HFFc6 (cell line): Measurements from ENCODE around the gene DUSP14. TPM values are rescaled to one million over a fixed set of nuclear protein-coding genes. Genes with fewer than 3 reads are reported as not detected.

ENCODE experiments used
- DNase-seq: peaks from one replicate; pipeline ENCODE4 v3.0.0-alpha.2; 2018
- H3K27ac Mint-ChIP-seq: 2 replicates; pipeline ENCODE4 v1.8.0; 2020; ENCODE audit warnings: mild to moderate bottlenecking, mixed read lengths
- H3K27me3 Mint-ChIP-seq: 2 replicates; pipeline ENCODE4 v1.8.0; 2021; ENCODE audit warnings: mild to moderate bottlenecking, moderate library complexity, mixed read lengths; ENCODE audit not compliant: insufficient read depth
- H3K36me3 Mint-ChIP-seq: 2 replicates; pipeline ENCODE4 v1.8.0; 2021; ENCODE audit warnings: low read depth, mixed read lengths
- H3K4me1 Mint-ChIP-seq: 2 replicates; pipeline ENCODE4 v1.8.0; 2020; ENCODE audit warnings: low read depth, mixed read lengths
- H3K4me3 Mint-ChIP-seq: 2 replicates; pipeline ENCODE4 v1.8.0; 2020; ENCODE audit warnings: mild to moderate bottlenecking, moderate library complexity, mixed read lengths
- H3K9me3 Mint-ChIP-seq: 2 replicates; pipeline ENCODE4 v1.8.0; 2020; ENCODE audit warnings: mild to moderate bottlenecking, mixed read lengths
- total RNA-seq, 6 experiments: library from RNA; stranded (reverse); fragmentation: NEBNext Ultra II Directional; extraction: Animal tissue kit (Norgen Biotek cat#: 25700); gene quantifications; 2 replicates in 1 of 6; 3 replicates in 5 of 6; pipeline ENCODE4 v1.2.3, GENCODE V29; 2021
- TF ChIP-seq, protein P1 (sequence below): fragments of 200-600 bp; sonication (generic); IDR thresholded peaks from 2 replicates; pipeline ENCODE4 v1.5.0; 2021; ENCODE audit warnings: antibody characterized with exemption, mild to moderate bottlenecking

DUSP14 gene
- total RNA-seq, 6 experiments from 2014 or later = 80.7 to 114 (median 97.4) TPM

- no peak overlapping the region for H3K4me3 Mint-ChIP-seq
- peak; percentile 16 for DNase-seq
- H3K36me3 Mint-ChIP-seq = peaks cover 31% of the 10 kb centered on the region
- TF ChIP-seq, protein P1, sequence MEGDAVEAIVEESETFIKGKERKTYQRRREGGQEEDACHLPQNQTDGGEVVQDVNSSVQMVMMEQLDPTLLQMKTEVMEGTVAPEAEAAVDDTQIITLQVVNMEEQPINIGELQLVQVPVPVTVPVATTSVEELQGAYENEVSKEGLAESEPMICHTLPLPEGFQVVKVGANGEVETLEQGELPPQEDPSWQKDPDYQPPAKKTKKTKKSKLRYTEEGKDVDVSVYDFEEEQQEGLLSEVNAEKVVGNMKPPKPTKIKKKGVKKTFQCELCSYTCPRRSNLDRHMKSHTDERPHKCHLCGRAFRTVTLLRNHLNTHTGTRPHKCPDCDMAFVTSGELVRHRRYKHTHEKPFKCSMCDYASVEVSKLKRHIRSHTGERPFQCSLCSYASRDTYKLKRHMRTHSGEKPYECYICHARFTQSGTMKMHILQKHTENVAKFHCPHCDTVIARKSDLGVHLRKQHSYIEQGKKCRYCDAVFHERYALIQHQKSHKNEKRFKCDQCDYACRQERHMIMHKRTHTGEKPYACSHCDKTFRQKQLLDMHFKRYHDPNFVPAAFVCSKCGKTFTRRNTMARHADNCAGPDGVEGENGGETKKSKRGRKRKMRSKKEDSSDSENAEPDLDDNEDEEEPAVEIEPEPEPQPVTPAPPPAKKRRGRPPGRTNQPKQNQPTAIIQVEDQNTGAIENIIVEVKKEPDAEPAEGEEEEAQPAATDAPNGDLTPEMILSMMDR = no peak
- no peaks in the 10 kb centered on the region for H3K9me3 Mint-ChIP-seq
- H3K4me1 Mint-ChIP-seq = peaks cover 32% of the 10 kb centered on the region
- H3K27me3 Mint-ChIP-seq = no peaks in the 10 kb centered on the region
- H3K27ac Mint-ChIP-seq = peak overlapping the region; percentile 71
Observed at GRCh38 chr17:37541880-37542660, 52.4 kb downstream of the DUSP14 start.

GRCh38 chr17:37543637-37544052 is 54.0 kb downstream of the DUSP14 start:
- no peaks in the 10 kb centered on the region for H3K27me3 Mint-ChIP-seq
- DNase-seq = no peak
- H3K4me3 Mint-ChIP-seq = no peak overlapping the region
- H3K36me3 Mint-ChIP-seq = peaks cover 17% of the 10 kb centered on the region
- H3K9me3 Mint-ChIP-seq = no peaks in the 10 kb centered on the region
- peaks cover 34% of the 10 kb centered on the region for H3K4me1 Mint-ChIP-seq
- TF ChIP-seq, protein P1 = no peak
- no peak overlapping the region for H3K27ac Mint-ChIP-seq

DNA sequence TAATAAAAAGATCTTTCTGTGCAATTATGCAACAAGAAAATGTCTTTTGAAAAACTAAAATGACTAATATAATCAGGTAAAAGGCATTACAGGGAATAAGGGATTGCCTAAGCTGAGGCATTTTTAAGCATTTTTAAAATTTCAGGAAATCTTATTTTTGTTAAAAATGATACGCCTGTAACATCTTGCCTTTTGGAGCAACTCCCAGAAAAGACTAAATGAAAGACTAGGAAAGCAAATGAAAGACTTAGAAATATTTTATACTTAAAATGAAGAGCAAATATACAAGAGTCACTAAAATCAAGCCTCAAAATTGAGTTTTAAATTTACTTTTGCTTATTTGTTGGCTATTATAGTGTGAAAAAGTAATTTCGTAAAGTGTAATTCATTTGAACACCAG is 55.8 kb downstream of the DUSP14 start:
- Mint-ChIP-seq H3K4me3 (no peak overlapping the region), H3K36me3 (peaks cover 13% of the 10 kb centered on the region), H3K9me3 (no peaks in the 10 kb centered on the region), H3K27me3 (no peaks in the 10 kb centered on the region), H3K4me1 (peaks cover 34% of the 10 kb centered on the region), H3K27ac (no peak overlapping the region)
- DNase-seq = no peak
- TF ChIP-seq, protein P1 = no peak

GRCh38 chr17:37546302-37546701 is 56.6 kb downstream of the DUSP14 start:
- no peaks in the 10 kb centered on the region for H3K9me3 Mint-ChIP-seq
- DNase-seq = no peak
- no peaks in the 10 kb centered on the region for H3K27me3 Mint-ChIP-seq
- TF ChIP-seq, protein P1 = no peak
- peak overlapping the region; percentile 17; the same call in 1 of the 2 replicates for H3K27ac Mint-ChIP-seq
- H3K36me3 Mint-ChIP-seq = peaks cover 6% of the 10 kb centered on the region; the same call in 1 of the 2 replicates
- H3K4me1 Mint-ChIP-seq = peaks cover 30% of the 10 kb centered on the region
- H3K4me3 Mint-ChIP-seq = no peak overlapping the region

- Mint-ChIP-seq H3K27ac (no peak overlapping the region), H3K4me1 (peaks cover 19% of the 10 kb centered on the region), H3K9me3 (no peaks in the 10 kb centered on the region), H3K36me3 (peaks cover 4% of the 10 kb centered on the region), H3K27me3 (no peaks in the 10 kb centered on the region), H3K4me3 (no peak overlapping the region)
- no peak for DNase-seq
- TF ChIP-seq, protein P1 = no peak
Observed at GRCh38 chr17:37547986-37548385, 58.3 kb downstream of the DUSP14 start.
